ENCODE results near the gene KLHL33.
"Not testable (repeated sequence)": the region's sequence is repeated elsewhere in the genome, so short reads cannot be mapped to it uniquely, and the experiment has no call there.

The KLHL33 gene

GRCh38 chr14:20458031-20458789, 22.2 kb upstream of the KLHL33 start:
- TF ChIP-seq, protein P1, sequence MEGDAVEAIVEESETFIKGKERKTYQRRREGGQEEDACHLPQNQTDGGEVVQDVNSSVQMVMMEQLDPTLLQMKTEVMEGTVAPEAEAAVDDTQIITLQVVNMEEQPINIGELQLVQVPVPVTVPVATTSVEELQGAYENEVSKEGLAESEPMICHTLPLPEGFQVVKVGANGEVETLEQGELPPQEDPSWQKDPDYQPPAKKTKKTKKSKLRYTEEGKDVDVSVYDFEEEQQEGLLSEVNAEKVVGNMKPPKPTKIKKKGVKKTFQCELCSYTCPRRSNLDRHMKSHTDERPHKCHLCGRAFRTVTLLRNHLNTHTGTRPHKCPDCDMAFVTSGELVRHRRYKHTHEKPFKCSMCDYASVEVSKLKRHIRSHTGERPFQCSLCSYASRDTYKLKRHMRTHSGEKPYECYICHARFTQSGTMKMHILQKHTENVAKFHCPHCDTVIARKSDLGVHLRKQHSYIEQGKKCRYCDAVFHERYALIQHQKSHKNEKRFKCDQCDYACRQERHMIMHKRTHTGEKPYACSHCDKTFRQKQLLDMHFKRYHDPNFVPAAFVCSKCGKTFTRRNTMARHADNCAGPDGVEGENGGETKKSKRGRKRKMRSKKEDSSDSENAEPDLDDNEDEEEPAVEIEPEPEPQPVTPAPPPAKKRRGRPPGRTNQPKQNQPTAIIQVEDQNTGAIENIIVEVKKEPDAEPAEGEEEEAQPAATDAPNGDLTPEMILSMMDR (conservative IDR thresholded peaks at IDR 0.05; ENCODE audit: low read length): no peak
- no peak overlapping the region for H3K4me3 ChIP-seq (ENCODE audit: low read length)
- DNase-seq (ENCODE audit: low read depth): no peak

DNA sequence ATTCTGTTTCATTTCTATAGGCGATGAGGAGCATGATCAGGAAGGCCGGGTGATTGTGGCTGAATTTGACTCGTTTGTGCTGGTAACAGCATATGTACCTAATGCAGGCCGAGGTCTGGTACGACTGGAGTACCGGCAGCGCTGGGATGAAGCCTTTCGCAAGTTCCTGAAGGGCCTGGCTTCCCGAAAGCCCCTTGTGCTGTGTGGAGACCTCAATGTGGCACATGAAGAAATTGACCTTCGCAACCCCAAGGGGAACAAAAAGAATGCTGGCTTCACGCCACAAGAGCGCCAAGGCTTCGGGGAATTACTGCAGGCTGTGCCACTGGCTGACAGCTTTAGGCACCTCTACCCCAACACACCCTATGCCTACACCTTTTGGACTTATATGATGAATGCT, 21.0 kb upstream of the KLHL33 start:
- TF ChIP-seq, protein P1 (conservative IDR thresholded peaks at IDR 0.05; ENCODE audit: low read length): no peak
- no peak overlapping the region; the same call in 1 of the 2 replicates for H3K4me3 ChIP-seq (ENCODE audit: low read length)
- no peak for DNase-seq (ENCODE audit: low read depth)

DNA sequence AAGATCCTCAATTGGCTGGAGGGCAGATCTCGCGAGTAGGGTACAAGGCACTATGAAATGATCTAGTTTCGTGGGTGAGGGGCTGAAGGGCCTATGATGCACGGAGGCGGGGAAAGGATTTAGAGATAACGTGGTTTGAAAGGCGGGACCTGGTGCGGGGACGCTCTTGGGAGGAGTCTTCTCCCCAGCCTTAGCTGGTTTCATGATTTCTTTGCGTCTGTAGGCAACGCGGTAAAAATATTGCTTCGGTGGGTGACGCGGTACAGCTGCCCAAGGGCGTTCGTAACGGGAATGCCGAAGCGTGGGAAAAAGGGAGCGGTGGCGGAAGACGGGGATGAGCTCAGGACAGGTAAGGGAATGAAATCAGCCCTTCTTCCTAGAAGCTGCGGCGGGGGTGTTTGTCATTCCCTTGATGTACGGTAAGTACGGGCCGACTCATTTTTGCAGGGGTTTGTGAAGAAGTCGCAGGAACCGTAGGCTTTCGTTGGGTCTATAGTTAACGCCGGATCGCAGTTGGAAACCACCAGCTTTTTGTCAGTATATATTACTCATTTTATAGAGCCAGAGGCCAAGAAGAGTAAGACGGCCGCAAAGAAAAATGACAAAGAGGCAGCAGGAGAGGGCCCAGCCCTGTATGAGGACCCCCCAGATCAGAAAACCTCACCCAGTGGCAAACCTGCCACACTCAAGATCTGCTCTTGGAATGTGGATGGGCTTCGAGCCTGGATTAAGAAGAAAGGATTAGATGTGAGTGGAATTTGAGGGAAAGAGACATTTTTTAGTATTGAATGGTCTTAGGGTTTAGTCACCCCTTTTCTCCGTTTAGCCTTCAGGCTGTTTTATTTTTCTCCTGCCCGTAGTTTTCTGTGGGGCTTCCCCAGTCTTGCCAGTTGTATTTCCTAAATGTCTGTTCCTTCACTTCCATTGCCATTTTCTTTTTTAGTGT, 19.7 kb upstream of the KLHL33 start:
- DNase-seq (ENCODE audit: low read depth): peak; percentile 81
- TF ChIP-seq, protein P1 (conservative IDR thresholded peaks at IDR 0.05; ENCODE audit: low read length): no peak
- peak overlapping the region; percentile 77 for H3K4me3 ChIP-seq (ENCODE audit: low read length)

- TF ChIP-seq, protein P1 (conservative IDR thresholded peaks at IDR 0.05; ENCODE audit: low read length): no peak
- H3K4me3 ChIP-seq (ENCODE audit: low read length): peak within 1 kb of the TSS; percentile 77
- peak; percentile 98 for DNase-seq (ENCODE audit: low read depth)
Observed at GRCh38 chr14:20454516-20455354, 18.8 kb upstream of the KLHL33 start, which contains the start of the genes APEX1 and OSGEP. APEX1 (plus strand) TSS chr14:20455226; CDS start chr14:20455646, 420 bp downstream. OSGEP (minus strand) TSS chr14:20454812; CDS start chr14:20454683, 129 bp downstream.

GRCh38 chr14:20452831-20453230, 16.9 kb upstream of the KLHL33 start:
- not testable (repeated sequence) for H3K4me3 ChIP-seq (ENCODE audit: low read length); DNase-seq (ENCODE audit: low read depth)

DNA sequence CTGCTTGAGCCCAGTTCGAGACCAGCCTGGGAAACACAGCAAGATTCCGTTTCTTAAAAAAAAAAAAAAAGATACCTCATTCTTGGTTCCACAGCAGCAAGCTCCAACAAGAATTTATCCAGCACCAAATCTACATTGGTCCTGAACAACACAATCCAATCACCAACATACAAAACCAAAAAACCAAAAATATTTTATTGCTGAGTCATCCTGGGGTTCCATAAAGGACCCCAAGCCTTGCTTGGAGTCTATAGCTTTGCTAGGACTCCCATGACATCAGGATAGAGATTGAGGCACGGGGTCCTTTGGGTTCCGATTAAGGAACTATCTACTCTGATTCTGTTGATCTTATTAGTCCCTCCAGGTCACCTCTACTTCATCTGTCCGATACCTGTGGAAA, 10.9 kb upstream of the KLHL33 start:
- DNase-seq (ENCODE audit: low read depth): no peak
- no peak overlapping the region for H3K4me3 ChIP-seq (ENCODE audit: low read length)
- TF ChIP-seq, protein P1 (conservative IDR thresholded peaks at IDR 0.05; ENCODE audit: low read length): no peak

GRCh38 chr14:20443650-20444049, 7.7 kb upstream of the KLHL33 start:
- DNase-seq (ENCODE audit: low read depth); H3K4me3 ChIP-seq (ENCODE audit: low read length): not testable (repeated sequence)

Measured in AG10803 (cell line).